Activated CD8-positive, alpha-beta T cell treated with anti-CD3 and anti-CD28 coated beads for 36 hours (primary cell): ENCODE data around the gene LRSAM1. TPM values are rescaled to one million over a fixed set of nuclear protein-coding genes. Genes with fewer than 3 reads are reported as not detected.

Experiments used
- ATAC-seq: fragments of 200-7000 bp; cut with Tn5 transposase; one replicate; pipeline ENCODE4 v1.10.0; 2021; ENCODE audit warnings: mild to moderate bottlenecking, moderate library complexity
- CTCF ChIA-PET: fragments of 350-600 bp; sonication (Branson Sonifier 250); formaldehyde crosslinking; loops from one replicate; lab custom pipeline; 2021; ENCODE audit warnings: antibody characterized with exemption; lab: Charles Lee
- POLR2A ChIA-PET: fragments of 350-600 bp; sonication (Branson Sonifier 250); formaldehyde crosslinking; loops from one replicate; lab custom pipeline; 2021; ENCODE audit warnings: antibody characterized with exemption; lab: Charles Lee
- DNase-seq: peaks from one replicate; pipeline ENCODE4 v3.0.0-alpha.2; 2020
- H3K27ac Mint-ChIP-seq: one replicate; pipeline ENCODE4 v1.8.0; 2021; ENCODE audit warnings: mild to moderate bottlenecking, mixed read lengths
- H3K27me3 Mint-ChIP-seq: one replicate; pipeline ENCODE4 v1.8.0; 2021; ENCODE audit warnings: mixed read lengths
- H3K36me3 Mint-ChIP-seq: one replicate; pipeline ENCODE4 v1.8.0; 2021; ENCODE audit warnings: low read depth, mixed read lengths
- H3K4me1 Mint-ChIP-seq: one replicate; pipeline ENCODE4 v1.8.0; 2021; ENCODE audit warnings: low read depth, mixed read lengths
- H3K4me3 Mint-ChIP-seq: one replicate; pipeline ENCODE4 v1.8.0; 2021; ENCODE audit warnings: mild to moderate bottlenecking, moderate library complexity, mixed read lengths
- H3K9me3 Mint-ChIP-seq: one replicate; pipeline ENCODE4 v1.8.0; 2021; ENCODE audit warnings: mixed read lengths
- intact Hi-C: fragments of 100-400 bp; cut with micrococcal nuclease; formaldehyde crosslinking; loops from one replicate; pipeline ENCODE4 v1.10.0; 2022
- total RNA-seq, 2 experiments: library from RNA; stranded (reverse); gene quantifications; one replicate each; pipeline ENCODE4 v1.2.3, GENCODE V29; 2021
- TF ChIP-seq, protein P1 (sequence below): fragments of 200-600 bp; IDR thresholded peaks from one replicate; pipeline ENCODE4 v1.8.0; 2022; ENCODE audit warnings: antibody characterized with exemption, mild to moderate bottlenecking

The LRSAM1 gene
- total RNA-seq, 2 experiments from 2014 or later = 17.1 to 18.6 TPM

DNA sequence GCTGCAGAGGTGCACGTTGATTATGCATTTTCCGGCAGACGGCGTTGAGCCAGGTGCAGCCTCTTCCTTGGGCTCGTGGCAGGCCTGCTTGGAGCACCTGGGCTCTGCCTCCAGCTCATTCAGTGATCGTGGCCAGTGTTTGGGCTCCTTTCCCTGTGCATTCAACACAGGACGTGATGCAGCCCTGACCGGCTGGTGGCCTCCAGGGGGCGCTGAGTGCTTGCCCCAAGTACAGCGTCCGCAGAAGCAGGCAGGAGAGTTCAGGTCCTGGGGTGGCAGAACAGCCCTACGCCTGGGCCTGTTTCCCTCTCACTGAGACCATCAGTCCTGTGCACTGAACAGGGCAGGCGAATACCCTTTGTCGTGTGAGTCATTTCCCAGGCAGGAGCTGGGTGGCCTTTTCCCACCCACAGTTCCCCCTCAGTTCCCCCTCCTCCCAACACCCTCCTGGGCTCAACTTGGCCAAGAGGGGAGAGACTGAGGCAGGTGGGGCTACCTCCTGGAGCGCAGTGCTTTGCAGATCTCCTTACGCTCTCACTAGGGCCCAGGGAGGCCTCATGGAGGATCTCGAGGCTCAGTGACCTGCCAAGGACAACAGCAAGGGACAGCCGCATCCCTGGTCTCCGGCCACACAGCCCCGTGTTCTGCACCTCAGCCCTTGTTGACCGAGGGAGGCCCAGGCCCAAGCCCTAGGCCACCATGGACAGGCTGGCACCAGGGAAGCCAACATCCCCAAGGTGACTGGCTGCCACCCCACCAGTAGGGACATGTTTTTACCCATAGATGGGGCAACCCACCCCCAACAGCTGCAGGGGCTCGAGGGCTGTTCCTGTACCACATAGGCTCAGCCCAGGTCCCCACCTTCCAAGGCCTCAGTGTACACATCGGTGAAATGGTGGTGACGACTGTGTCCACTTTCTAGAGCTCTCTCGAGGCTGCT, 52.9 kb downstream of the LRSAM1 start:
- ATAC-seq (peak; percentile 94), DNase-seq (peak; percentile 92)
- Mint-ChIP-seq H3K27ac (no peak overlapping the region), H3K9me3 (no peaks in the 10 kb centered on the region), H3K36me3 (no peaks in the 10 kb centered on the region), H3K4me3 (no peak overlapping the region), H3K4me1 (no peaks in the 10 kb centered on the region), H3K27me3 (no peaks in the 10 kb centered on the region)
- intact Hi-C loops = loop anchor here (2.0 to 10.0 kb wide), 2 partner anchors 85 to 231 kb away; partner anchors contain the start of gene TOR2A
- TF ChIP-seq, protein P1, sequence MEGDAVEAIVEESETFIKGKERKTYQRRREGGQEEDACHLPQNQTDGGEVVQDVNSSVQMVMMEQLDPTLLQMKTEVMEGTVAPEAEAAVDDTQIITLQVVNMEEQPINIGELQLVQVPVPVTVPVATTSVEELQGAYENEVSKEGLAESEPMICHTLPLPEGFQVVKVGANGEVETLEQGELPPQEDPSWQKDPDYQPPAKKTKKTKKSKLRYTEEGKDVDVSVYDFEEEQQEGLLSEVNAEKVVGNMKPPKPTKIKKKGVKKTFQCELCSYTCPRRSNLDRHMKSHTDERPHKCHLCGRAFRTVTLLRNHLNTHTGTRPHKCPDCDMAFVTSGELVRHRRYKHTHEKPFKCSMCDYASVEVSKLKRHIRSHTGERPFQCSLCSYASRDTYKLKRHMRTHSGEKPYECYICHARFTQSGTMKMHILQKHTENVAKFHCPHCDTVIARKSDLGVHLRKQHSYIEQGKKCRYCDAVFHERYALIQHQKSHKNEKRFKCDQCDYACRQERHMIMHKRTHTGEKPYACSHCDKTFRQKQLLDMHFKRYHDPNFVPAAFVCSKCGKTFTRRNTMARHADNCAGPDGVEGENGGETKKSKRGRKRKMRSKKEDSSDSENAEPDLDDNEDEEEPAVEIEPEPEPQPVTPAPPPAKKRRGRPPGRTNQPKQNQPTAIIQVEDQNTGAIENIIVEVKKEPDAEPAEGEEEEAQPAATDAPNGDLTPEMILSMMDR = peak; percentile 88
- POLR2A ChIA-PET = interaction anchor here (0.6 to 1.0 kb wide), 6 partner anchors 57 to 755 kb away, joined by 3 to 4 read pairs (median 3); partner anchors contain the start of gene TOR2A
- CTCF ChIA-PET = interaction anchor here (0.6 to 3.6 kb wide), 29 partner anchors 10 to 1367 kb away, joined by 3 to 40 read pairs (median 4); partner anchors contain the start of gene TOR2A

- TF ChIP-seq, protein P1 = no peak
- H3K4me3 Mint-ChIP-seq = no peak overlapping the region
These were observed 53.6 kb downstream of the LRSAM1 start for GRCh38 chr9:127504887-127505251.

DNA sequence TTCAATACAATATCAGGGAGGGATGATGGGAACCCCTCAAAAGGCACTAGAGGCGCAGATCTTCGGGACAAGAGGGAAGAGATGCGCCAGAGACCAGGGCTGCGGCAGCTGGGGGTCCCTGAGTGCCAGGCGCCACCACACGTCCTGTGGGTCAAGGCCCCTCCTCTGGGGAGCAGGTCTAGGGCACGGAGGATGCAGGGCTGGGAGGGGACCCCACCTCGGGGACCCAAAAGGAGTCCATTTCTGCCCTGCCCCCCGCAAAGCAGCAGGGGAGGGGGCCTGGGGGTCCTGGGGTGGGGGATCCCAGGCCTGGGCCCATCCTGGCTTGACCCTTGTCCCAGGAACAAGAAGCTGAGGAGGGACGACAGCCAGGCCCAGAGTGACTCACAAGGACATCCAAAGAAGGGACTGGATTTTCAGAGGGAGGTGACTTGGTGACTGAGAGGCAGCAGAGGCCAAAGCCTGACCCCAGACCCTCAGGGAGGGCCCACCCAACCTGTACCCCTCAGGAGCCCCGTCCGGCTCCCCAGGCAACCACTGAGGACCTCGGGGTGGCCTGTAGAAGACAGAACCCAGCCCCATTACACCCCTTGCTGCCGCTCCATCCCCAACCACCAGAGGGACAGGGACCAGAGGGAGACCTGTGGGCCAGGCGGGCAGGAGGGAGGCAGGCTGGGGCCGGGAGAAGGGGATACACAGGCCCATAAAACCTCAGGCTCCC, 54.2 kb downstream of the LRSAM1 start:
- Mint-ChIP-seq H3K4me1 (no peaks in the 10 kb centered on the region), H3K27ac (no peak overlapping the region), H3K36me3 (no peaks in the 10 kb centered on the region), H3K27me3 (no peaks in the 10 kb centered on the region), H3K4me3 (no peak overlapping the region), H3K9me3 (no peaks in the 10 kb centered on the region)
- DNase-seq (peak; percentile 49), ATAC-seq (peak; percentile 54)
- TF ChIP-seq, protein P1 = no peak
- intact Hi-C loops = loop anchor here (2.0 to 10.0 kb wide), 2 partner anchors 83 to 229 kb away; partner anchors contain the start of gene TOR2A
- ChIA-PET POLR2A (no interaction called here), CTCF (interaction anchor here (0.9 to 3.6 kb wide), 10 partner anchors 17 to 229 kb away, joined by 3 to 40 read pairs (median 4); partner anchors contain the start of gene TOR2A)

More at GRCh38 chr9:127504887-127505251, 53.6 kb downstream of the LRSAM1 start:
- no peaks in the 10 kb centered on the region for H3K4me1 Mint-ChIP-seq
- H3K36me3 Mint-ChIP-seq = no peaks in the 10 kb centered on the region
- no peaks in the 10 kb centered on the region for H3K27me3 Mint-ChIP-seq
- no peaks in the 10 kb centered on the region for H3K9me3 Mint-ChIP-seq
- ChIA-PET CTCF (interaction anchor here (0.8 to 3.6 kb wide), 13 partner anchors 14 to 230 kb away, joined by 3 to 40 read pairs (median 4); partner anchors contain the start of gene TOR2A), POLR2A (interaction anchor here (0.6 to 1.0 kb wide), 4 partner anchors 57 to 274 kb away, joined by 3 to 4 read pairs (median 3); partner anchors contain the start of gene TOR2A)
- DNase-seq = no peak
- intact Hi-C loops = loop anchor here (2.0 to 10.0 kb wide), 2 partner anchors 84 to 230 kb away; partner anchors contain the start of gene TOR2A
- no peak for ATAC-seq
- H3K27ac Mint-ChIP-seq = no peak overlapping the region

DNA sequence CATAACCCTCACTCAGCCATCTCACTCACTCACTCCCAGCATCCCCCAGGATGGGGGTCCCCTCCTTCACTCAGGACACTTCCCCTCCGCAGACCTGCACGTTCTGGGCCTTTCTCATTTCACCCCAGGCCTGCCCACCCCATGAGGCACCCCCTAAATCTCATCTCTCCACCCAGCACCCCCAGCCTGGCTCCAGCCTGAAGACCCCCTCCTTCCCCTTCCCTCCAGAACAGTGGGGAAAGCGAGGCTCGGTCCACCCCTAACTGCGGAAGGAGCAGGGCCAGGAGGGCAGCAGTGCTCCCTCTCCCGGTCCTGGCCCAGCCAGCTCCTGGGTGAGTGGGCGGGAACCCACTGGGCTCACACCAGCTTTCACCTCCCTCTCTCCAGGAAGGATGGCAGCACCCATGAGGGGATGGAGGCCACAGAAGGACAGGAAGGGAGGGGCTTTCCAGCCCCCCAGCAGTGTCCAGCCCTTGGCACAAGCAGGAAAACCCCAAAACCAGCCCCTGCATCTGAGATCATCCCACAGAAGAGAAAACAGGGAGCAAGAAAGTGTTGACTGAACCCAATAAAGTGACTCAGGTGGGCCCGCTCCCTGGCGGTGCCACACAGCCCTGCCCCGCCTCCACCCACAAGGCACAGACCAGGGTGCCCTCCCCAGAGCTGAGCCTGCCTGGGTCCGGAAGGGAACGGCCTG, 55.0 kb downstream of the LRSAM1 start:
- TF ChIP-seq, protein P1 = no peak
- Mint-ChIP-seq H3K36me3 (no peaks in the 10 kb centered on the region), H3K27ac (no peak overlapping the region)

More for the DNA sequence above, 55.0 kb downstream of the LRSAM1 start:
- ChIA-PET POLR2A (no interaction called here), CTCF (interaction anchor here (1.0 to 3.6 kb wide), 4 partner anchors 16 to 78 kb away, joined by 3 to 40 read pairs (median 4); no protein-coding TSS in a partner anchor)
- DNase-seq (no peak), ATAC-seq (no peak)
- no peaks in the 10 kb centered on the region for H3K27me3 Mint-ChIP-seq
- no peaks in the 10 kb centered on the region for H3K9me3 Mint-ChIP-seq
- no peak overlapping the region for H3K4me3 Mint-ChIP-seq
- intact Hi-C loops = loop anchor here (10.0 kb wide), 1 partner anchor 229 kb away; the partner anchor contains the start of gene TOR2A
- no peaks in the 10 kb centered on the region for H3K4me1 Mint-ChIP-seq
